Mucosa of descending colon (tissue), 3 donors: ENCODE measurements around the gene CXCL16. TPM values are rescaled to one million over a fixed set of nuclear protein-coding genes. Genes with fewer than 3 reads are reported as not detected.
"Not testable (repeated sequence)": the region's sequence is repeated elsewhere in the genome, so short reads cannot be mapped to it uniquely, and the experiment has no call there.

Experiments used
- ATAC-seq: fragments of 200-7000 bp; cut with Tn5 transposase; one replicate; pipeline ENCODE4 v1.9.1; 2020; ENCODE audit warnings: mild to moderate bottlenecking, moderate library complexity
- DNase-seq, 3 donors: peaks; one replicate each; pipeline ENCODE4 v3.0.0-alpha.2; 2020
- H3K36me3 ChIP-seq: fragments of 200-600 bp; one replicate; pipeline ENCODE4 v1.8.0; 2021; ENCODE audit warnings: low read depth, mild to moderate bottlenecking
- H3K4me1 ChIP-seq: fragments of 200-600 bp; one replicate; pipeline ENCODE4 v1.8.0; 2021; ENCODE audit warnings: low read depth, mild to moderate bottlenecking
- H3K4me3 ChIP-seq: fragments of 200-600 bp; one replicate; pipeline ENCODE4 v1.8.0; 2021; ENCODE audit warnings: mild to moderate bottlenecking
- H3K9me3 ChIP-seq: fragments of 200-600 bp; one replicate; pipeline ENCODE4 v1.8.0; 2021; ENCODE audit warnings: mild to moderate bottlenecking
- intact Hi-C, 2 donors: fragments of 100-400 bp; cut with DNase I in 1 of 2; cut with micrococcal nuclease in 1 of 2; formaldehyde crosslinking; loops; one replicate each; pipeline versions ENCODE4 v1.11.0 to v1.11.1; 2022; cut with DNase I, micrococcal nuclease
- total RNA-seq, 3 donors: library from RNA; stranded (reverse); fragmentation: NEBNext Ultra II Directional in 2 of 3; extraction: Animal tissue kit (Norgen Biotek cat#: 25700) in 2 of 3; gene quantifications; one replicate each; pipeline versions ENCODE4 v1.2.1 to v1.2.4, GENCODE V29; 2021 to 2023
- TF ChIP-seq, protein P1 (sequence below): fragments of 200-600 bp; IDR thresholded peaks from one replicate; pipeline ENCODE4 v1.8.0; 2022; ENCODE audit warnings: antibody characterized with exemption, mild to moderate bottlenecking
- donor health status: DM: no; HTN: no; CAD: no; lungs with moderate emphysema.
- donor health status: DM: no; HTN: no; CAD: no.
- donor health status: DM: no; HTN: yes; CAD: no.

The CXCL16 gene
- total RNA-seq, 3 donors from 2014 or later = 20.3 to 41.9 (median 30.2) TPM

- ATAC-seq = no peak
- DNase-seq = no peak
- intact Hi-C loops = loop anchor here in 1 of 2 donors (10.0 kb wide), 1 partner anchor 184 kb away; no protein-coding TSS in a partner anchor
Measured at GRCh38 chr17:4701116-4701515, 38.6 kb downstream of the CXCL16 start.

DNA sequence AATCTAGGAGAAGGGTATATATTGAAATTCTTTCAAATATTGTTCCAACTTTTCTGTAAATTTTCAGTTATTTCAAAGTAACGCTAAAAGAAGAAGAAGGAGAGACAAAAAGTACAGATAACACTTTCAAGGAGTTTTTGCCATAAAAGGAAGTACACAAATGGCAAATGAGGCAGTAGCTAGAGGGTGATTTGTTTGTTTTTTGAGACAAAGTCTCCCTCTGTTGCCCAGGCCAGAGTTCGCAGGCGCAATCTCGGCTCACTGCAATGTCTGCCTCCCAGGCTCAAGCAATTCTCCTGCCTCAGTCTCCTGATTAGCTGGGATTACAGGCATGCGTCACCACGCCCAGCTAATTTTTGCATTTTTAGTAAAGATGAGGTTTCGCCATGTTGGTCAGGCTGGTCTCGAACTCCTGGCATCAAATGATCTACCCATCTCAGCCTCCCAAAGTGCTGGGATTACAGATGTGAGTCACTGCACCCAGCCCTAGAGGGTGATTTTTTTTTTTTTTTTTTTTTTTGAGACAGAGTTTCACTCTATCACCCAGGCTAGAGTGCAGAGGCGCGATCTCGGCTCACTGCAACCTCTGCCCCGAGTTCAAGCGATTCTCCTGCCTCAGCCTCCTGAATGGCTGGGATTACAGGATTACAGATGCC lies 40.2 kb downstream of the CXCL16 start:
- ATAC-seq, DNase-seq, H3K9me3 ChIP-seq, H3K4me3 ChIP-seq, H3K36me3 ChIP-seq: not testable (repeated sequence)
- intact Hi-C loops = loop anchor here in 1 of 2 donors (10.0 kb wide), 1 partner anchor 185 kb away; no protein-coding TSS in a partner anchor
- H3K4me1 ChIP-seq = peaks cover 12% of the 10 kb centered on the region

More at GRCh38 chr17:4701116-4701515, 38.6 kb downstream of the CXCL16 start:
- Histone ChIP-seq H3K4me3 (no peak overlapping the region), H3K36me3 (no peaks in the 10 kb centered on the region), H3K9me3 (no peaks in the 10 kb centered on the region), H3K4me1 (peaks cover 12% of the 10 kb centered on the region)
- TF ChIP-seq, protein P1, sequence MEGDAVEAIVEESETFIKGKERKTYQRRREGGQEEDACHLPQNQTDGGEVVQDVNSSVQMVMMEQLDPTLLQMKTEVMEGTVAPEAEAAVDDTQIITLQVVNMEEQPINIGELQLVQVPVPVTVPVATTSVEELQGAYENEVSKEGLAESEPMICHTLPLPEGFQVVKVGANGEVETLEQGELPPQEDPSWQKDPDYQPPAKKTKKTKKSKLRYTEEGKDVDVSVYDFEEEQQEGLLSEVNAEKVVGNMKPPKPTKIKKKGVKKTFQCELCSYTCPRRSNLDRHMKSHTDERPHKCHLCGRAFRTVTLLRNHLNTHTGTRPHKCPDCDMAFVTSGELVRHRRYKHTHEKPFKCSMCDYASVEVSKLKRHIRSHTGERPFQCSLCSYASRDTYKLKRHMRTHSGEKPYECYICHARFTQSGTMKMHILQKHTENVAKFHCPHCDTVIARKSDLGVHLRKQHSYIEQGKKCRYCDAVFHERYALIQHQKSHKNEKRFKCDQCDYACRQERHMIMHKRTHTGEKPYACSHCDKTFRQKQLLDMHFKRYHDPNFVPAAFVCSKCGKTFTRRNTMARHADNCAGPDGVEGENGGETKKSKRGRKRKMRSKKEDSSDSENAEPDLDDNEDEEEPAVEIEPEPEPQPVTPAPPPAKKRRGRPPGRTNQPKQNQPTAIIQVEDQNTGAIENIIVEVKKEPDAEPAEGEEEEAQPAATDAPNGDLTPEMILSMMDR = no peak

DNA sequence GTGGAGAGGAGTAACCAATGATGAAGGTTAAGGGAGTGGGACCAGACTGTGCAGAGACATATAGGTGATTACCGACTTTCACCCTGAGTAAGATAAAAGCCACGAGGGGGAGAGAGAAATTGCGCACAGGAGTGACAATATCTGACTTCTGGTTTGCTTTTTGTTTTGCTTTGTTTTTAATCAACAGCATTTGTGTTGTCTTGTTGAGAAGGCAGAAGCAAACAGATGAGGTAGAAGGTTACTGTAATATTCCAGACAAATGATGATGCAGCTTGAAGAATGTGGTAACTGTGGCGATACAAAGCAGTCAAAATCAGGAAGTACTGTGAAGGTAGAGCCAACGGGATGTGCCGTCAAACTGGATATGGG lies 43.3 kb downstream of the CXCL16 start:
- H3K9me3 ChIP-seq = no peaks in the 10 kb centered on the region
- no peak overlapping the region for H3K4me3 ChIP-seq
- DNase-seq (no peak), ATAC-seq (peak; percentile 39)
- intact Hi-C loops = no loop called here
- TF ChIP-seq, protein P1 = no peak
- H3K36me3 ChIP-seq = no peaks in the 10 kb centered on the region
- H3K4me1 ChIP-seq = no peaks in the 10 kb centered on the region

- TF ChIP-seq, protein P1 = no peak
- H3K4me1 ChIP-seq = no peaks in the 10 kb centered on the region
- no peaks in the 10 kb centered on the region for H3K36me3 ChIP-seq
- ATAC-seq (no peak), DNase-seq (no peak)
- H3K9me3 ChIP-seq = no peaks in the 10 kb centered on the region
- intact Hi-C loops = no loop called here
- H3K4me3 ChIP-seq = no peak overlapping the region
Measured at GRCh38 chr17:4693416-4693815, 46.3 kb downstream of the CXCL16 start.

DNA sequence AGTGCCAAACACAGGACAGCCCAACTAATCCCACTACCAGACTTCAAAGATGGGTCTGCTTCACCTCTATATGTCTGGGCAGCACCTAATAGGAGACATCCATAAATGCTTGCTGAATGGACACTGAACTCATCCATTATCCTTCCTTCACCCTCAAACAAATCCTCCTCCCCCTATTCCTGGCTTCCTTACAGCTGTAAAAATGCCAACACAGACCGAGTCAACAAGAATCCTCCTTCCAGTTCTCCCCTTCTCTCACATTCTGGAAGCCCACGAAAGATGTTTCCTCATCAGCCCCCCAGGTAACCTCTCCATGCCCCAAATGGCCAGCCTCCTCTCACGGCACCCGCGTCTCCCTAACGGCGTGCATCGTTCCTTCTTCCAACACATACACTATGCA lies 48.0 kb downstream of the CXCL16 start:
- intact Hi-C loops = no loop called here
- Histone ChIP-seq H3K4me1 (no peaks in the 10 kb centered on the region), H3K36me3 (no peaks in the 10 kb centered on the region), H3K9me3 (no peaks in the 10 kb centered on the region), H3K4me3 (no peak overlapping the region)
- ATAC-seq = no peak
- TF ChIP-seq, protein P1 = no peak
- DNase-seq = peak in 1 of 3 donors; percentile 26

DNA sequence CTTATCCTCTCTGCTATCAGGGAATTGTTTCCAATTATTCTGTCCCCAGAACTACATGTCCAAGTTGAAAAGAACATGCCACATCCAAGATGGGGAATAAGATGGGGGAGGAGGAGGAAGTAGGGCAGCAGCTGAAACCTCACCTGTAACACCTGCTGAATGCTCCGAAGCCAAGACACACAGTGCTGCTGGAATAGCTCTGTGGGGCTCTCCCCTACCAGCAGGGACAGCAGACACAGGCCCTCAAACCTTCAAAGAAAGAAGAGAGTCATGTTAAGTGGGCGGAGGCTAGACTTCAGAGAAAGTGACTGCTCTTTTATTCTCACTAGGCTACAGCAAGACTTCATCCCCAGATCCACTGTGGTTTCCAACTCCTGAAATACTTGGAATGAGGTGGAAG lies 49.0 kb downstream of the CXCL16 start:
- ATAC-seq = peak; percentile 74
- no peak overlapping the region for H3K4me3 ChIP-seq
- TF ChIP-seq, protein P1 = no peak
- no peaks in the 10 kb centered on the region for H3K36me3 ChIP-seq
- no peaks in the 10 kb centered on the region for H3K9me3 ChIP-seq
- DNase-seq = no peak
- H3K4me1 ChIP-seq = no peaks in the 10 kb centered on the region
- intact Hi-C loops = no loop called here

DNA sequence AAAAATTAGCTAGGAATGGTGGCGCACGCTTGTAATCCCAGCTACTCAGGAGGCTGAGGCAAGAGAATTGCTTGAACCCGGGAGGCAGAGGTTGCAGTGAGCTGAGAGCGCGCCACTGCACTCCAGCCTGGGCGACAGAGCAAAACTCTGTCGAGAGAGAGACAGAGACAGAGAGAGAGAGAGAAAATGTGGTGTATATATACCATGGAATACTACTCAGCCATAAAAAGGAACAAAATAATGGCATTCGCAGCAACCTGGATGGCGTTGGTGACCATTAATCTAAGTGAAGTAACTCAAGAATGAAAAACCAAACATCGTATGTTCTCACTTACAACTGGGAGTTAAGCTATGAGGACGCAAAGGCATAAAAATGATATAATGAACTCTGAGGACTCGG lies 49.9 kb downstream of the CXCL16 start:
- H3K36me3 ChIP-seq, intact Hi-C loops: not testable (repeated sequence)

DNA sequence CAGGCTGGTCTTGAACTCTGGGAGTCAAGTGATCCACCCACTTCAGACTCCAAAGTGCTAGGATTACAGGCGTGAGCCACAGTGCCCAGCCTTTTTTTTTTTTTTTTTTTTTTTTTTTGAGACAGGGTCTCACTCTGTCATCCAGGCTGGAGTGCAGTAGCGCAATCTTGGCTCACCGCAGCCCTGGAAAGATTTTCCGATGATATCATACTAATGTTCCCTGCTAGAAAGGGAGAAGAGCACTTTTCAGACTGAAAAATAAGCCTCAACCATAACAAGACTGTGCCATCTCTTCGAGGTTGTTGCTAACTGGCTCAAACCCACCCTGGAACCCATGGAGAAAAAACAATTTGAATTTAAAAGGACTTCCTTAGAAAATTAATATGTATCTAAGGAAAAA lies 56.0 kb downstream of the CXCL16 start:
- H3K4me1 ChIP-seq, DNase-seq, intact Hi-C loops, H3K9me3 ChIP-seq, ATAC-seq, H3K36me3 ChIP-seq, H3K4me3 ChIP-seq: not testable (repeated sequence)

More for the DNA sequence above, 49.9 kb downstream of the CXCL16 start:
- ATAC-seq, DNase-seq, H3K9me3 ChIP-seq, H3K4me3 ChIP-seq, H3K4me1 ChIP-seq: not testable (repeated sequence)
